GM20000 (cell line): Measurements from ENCODE around the gene ADGRL3.

Experiments used
- DNase-seq: peaks from one replicate; pipeline ENCODE4 v3.0.0; 2012; ENCODE audit warnings: low spot score
- TF ChIP-seq, protein P1 (sequence below): IDR thresholded peaks from 2 replicates; pipeline ENCODE4 v1.5.1; 2012; ENCODE audit warnings: mild to moderate bottlenecking, control low read depth; ENCODE audit errors: extremely low read depth, missing control alignments

The ADGRL3 gene

DNA sequence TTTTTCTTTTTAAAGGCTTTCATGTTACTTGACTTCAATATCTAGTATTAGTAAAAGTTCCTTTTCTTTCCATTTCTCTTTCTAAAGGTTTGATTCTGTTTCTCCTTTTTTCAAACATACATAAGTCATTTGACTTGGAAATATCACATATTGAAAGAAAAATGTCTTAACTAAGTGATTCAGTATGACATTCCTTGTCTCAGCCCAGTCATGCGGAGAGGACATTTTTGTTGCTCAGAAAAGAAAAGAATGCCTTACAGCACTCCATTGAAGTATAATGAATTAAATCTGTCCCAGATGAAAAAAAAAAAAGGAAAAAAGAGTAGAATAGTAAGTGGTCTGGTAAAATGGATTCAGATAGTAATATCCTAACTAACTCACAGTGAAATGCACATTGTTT lies 466.1 kb downstream of the ADGRL3 start:
- TF ChIP-seq, protein P1, sequence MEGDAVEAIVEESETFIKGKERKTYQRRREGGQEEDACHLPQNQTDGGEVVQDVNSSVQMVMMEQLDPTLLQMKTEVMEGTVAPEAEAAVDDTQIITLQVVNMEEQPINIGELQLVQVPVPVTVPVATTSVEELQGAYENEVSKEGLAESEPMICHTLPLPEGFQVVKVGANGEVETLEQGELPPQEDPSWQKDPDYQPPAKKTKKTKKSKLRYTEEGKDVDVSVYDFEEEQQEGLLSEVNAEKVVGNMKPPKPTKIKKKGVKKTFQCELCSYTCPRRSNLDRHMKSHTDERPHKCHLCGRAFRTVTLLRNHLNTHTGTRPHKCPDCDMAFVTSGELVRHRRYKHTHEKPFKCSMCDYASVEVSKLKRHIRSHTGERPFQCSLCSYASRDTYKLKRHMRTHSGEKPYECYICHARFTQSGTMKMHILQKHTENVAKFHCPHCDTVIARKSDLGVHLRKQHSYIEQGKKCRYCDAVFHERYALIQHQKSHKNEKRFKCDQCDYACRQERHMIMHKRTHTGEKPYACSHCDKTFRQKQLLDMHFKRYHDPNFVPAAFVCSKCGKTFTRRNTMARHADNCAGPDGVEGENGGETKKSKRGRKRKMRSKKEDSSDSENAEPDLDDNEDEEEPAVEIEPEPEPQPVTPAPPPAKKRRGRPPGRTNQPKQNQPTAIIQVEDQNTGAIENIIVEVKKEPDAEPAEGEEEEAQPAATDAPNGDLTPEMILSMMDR = no peak
- no peak for DNase-seq

DNA sequence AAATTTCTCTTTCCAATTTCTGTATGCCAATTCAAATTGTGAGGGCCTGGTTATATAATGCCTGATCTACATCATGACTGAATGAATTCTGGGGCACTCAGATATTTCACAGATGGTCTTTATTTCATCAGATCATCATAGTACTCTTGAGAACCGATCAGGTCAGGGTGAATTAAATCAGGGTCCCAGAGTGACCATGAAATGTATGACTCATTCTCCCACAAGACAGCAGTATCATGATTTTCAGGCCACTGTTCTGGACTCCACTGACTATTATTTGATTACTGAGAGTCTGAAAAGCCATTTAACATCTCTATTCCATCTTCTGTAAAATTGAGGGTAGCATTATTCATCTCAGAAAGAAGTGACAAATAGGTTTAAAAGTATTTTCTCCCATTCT lies 471.5 kb downstream of the ADGRL3 start:
- no peak for DNase-seq

DNA sequence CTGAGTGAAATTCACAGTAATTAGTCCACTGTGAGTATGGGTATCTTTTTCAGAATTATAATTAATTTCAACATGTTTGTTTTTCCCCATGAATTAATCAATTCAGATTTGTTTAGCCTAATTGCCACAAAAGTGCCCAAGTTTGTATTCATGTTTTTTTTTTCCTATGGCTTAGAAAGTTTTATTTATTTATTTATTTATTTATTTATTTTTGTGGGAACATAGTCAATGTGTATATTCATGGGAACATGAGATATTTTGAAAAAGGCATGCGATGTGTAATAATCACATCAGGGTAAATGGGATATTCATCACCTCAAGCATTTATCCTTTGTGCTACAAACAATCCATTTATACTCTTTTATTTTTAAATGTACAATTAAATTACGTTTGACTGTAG lies 475.3 kb downstream of the ADGRL3 start:
- TF ChIP-seq, protein P1 = no peak

More for the DNA sequence above, 471.5 kb downstream of the ADGRL3 start:
- TF ChIP-seq, protein P1 = no peak

DNA sequence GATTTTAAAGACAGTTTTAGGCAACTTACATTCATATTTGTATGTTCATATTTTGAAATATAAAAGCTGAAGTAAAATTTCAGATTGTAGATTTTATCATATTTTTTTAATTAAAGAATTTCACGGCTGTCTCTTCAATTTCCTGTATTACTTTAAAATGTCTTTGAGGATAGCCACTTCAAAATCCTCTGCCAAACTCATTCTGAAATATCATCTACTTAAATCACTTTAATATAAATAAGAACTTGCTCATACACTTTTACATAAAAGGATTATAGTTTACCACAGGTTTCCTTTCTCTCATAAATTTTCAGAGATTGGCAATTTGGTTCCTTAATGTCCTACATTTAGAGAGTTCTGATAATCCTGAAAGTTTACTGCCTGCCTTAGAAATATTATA lies 478.2 kb downstream of the ADGRL3 start:
- TF ChIP-seq, protein P1 = no peak

More for the DNA sequence above, 475.3 kb downstream of the ADGRL3 start:
- DNase-seq = no peak

DNA sequence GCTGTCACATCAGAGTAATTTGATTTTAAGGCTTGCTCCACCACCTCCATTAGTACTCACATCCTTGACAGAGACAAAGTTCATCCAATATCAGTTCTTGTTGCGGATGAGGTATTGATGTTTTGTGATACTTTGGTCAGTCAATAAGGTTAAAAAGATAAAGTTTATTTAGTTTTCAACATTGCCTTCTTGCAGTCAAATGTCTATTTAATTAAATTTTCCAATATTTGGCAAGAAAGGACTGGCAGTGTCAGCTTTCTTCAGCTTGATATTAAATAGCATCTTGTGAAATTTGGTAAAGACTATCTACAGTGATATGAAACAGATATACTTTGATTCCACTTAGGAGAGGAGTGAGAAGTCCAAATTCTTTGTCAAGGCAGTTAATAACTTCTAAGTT lies 493.4 kb downstream of the ADGRL3 start:
- no peak for DNase-seq
- TF ChIP-seq, protein P1 = no peak

More for the DNA sequence above, 478.2 kb downstream of the ADGRL3 start:
- no peak for DNase-seq

DNA sequence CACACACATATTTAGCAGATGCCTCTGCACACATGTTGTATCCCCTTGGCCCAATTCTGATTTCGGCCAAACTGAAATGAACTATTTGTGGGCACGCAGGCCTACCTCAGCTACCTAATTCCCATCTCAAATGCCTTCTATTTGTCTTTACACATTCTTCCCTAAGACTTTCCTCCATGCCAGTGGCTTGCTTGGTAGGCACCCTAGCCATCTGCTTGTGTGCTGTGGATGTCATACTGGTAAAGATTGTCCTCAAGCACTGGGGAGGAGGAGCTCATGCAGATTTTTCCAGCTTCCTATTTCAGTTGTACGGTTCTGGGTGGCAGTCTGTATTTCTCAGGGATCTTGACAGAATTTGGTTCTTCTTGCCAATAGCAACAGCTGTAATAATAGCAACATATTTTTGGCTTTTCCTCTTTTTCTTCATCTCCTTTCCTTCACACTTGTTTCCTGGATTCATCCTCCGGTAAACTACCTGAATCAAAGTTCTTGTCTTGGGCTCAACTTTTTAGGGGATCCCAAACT lies 514.3 kb downstream of the ADGRL3 start:
- TF ChIP-seq, protein P1 = no peak
- no peak for DNase-seq

DNA sequence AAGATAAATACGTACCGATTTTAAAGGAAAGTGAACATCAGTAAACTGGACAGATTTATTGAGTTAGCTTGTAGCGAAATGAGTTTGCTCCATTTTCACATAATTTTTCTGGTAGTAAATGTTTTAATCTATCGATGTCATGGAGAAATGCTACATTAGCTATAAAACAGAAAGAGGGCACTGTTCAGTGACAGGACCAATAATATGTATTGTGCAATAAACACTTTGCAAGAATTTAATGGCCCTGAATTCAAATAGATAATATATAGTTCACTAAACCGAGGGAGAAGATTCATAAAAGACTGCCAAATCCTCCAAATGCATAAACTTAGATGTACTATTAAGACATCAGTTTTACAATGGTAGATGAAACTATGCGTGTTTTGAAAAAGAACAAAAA lies 516.3 kb downstream of the ADGRL3 start:
- TF ChIP-seq, protein P1 = no peak

More for the DNA sequence above, 516.3 kb downstream of the ADGRL3 start:
- DNase-seq = no peak
